C4-2B (cell line): Measurements from ENCODE around the gene B9D2.
"Not testable (repeated sequence)": the region's sequence is repeated elsewhere in the genome, so short reads cannot be mapped to it uniquely, and the experiment has no call there.

ENCODE experiments used
- H3K27ac ChIP-seq: fragments of 450-650 bp; 2 replicates; pipeline ENCODE4 v1.5.1; 2017
- ZFX ChIP-seq: fragments of 450-650 bp; IDR thresholded peaks from 2 replicates; pipeline ENCODE4 v1.6.1; 2017
- TF ChIP-seq, protein P1 (sequence below): fragments of 450-650 bp; conservative IDR thresholded peaks from 2 replicates; pipeline ENCODE4 v1.5.1; 2017; ENCODE audit warnings: mild to moderate bottlenecking

B9D2 gene

DNA sequence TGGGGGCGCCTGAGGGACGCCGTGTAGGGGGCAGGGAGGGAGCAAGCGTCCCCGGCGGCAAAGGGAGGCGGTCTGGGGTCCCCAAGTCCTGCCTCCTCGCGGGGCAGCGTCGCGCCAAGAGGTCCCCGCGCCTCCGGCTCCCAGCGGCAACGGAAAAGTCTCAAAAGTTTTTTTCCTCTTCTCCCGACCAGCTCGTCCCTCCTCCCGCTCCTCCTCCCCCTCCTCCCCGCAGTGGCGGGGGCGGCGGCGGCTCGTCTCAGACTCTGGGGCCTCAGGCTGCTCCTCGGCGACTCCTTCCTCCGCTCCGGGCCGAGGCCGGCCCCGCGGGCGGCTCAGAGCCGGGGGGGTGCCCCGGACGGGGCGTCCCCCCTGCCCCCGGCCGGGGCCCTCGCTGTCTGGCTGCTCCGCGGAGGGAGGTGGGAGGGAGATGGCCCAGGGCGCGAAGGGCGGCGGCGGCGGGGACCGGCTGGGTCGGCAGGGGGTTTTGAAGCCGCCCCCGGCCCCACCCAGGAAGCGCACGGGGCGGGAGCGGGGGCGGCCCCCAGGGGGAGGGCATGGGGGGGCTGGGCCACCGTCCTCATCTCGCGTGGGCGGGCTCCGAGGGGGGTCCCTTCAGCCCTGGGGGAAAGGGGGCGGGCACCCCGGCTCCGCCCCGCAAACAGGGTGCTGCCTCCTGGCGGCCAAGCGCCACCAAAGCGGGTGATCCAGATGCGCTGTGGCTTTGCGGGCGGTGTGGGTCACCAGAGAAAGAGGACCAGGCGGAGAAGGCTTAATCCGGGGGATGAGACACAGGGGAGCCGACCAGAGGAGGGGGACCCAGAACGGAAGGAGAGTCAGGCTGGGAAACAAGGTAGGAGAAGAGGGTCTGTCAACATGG is 10.2 kb downstream of the B9D2 start, which contains the start of gene TGFB1:
Gene TGFB1, minus strand, starts transcription at position 457 of the 877 bp plus-strand sequence. CDS start 878 bp downstream, outside the sequence.
- TF ChIP-seq ZFX, result no peak
- TF ChIP-seq, protein P1, sequence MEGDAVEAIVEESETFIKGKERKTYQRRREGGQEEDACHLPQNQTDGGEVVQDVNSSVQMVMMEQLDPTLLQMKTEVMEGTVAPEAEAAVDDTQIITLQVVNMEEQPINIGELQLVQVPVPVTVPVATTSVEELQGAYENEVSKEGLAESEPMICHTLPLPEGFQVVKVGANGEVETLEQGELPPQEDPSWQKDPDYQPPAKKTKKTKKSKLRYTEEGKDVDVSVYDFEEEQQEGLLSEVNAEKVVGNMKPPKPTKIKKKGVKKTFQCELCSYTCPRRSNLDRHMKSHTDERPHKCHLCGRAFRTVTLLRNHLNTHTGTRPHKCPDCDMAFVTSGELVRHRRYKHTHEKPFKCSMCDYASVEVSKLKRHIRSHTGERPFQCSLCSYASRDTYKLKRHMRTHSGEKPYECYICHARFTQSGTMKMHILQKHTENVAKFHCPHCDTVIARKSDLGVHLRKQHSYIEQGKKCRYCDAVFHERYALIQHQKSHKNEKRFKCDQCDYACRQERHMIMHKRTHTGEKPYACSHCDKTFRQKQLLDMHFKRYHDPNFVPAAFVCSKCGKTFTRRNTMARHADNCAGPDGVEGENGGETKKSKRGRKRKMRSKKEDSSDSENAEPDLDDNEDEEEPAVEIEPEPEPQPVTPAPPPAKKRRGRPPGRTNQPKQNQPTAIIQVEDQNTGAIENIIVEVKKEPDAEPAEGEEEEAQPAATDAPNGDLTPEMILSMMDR, result peak; percentile 69
- H3K27ac ChIP-seq, result no peak within 1 kb of the TSS

DNA sequence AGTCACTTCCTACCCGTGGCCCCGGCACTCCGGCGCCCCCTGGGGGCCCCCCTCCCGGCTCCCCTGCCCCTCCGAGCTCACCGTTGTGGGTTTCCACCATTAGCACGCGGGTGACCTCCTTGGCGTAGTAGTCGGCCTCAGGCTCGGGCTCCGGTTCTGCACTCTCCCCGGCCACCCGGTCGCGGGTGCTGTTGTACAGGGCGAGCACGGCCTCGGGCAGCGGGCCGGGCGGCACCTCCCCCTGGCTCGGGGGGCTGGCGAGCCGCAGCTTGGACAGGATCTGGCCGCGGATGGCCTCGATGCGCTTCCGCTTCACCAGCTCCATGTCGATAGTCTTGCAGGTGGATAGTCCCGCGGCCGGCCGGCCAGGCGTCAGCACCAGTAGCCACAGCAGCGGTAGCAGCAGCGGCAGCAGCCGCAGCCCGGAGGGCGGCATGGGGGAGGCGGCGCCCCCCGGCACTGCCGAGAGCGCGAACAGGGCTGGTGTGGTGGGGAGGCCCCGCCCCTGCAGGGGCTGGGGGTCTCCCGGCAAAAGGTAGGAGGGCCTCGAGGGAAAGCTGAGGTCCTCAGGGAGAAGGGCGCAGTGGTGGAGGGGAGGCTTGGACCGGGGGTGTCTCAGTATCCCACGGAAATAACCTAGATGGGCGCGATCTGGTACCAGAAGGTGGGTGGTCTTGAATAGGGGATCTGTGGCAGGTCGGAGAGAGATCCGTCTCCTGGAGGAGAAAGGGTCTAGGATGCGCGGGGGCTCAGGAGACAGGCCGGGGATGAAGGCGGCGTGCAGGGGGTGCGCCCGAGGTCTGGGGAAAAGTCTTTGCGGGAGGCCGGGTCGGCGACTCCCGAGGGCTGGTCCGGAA is 11.1 kb downstream of the B9D2 start:
- TF ChIP-seq ZFX, result no peak
- TF ChIP-seq, protein P1, result no peak
- no peak overlapping the region for H3K27ac ChIP-seq

DNA sequence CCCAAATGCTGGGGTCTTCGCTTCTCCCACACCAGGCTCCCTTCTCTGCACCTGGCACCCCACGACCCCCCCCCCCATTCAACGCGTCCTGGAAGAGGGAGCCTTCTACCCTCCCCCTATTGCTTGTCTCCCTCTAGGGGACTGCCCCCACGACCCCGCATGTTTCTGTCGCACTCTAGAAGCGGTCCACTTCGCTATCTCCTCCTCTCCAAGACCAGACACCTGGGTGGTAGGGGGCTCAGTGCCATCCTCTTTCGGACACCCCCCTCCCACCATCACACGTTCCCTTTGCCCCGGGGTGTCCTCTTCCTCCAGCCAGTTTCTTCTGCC is 11.7 kb downstream of the B9D2 start:
- H3K27ac ChIP-seq, result no peak overlapping the region
- no peak for TF ChIP-seq ZFX
- TF ChIP-seq, protein P1, result no peak

DNA sequence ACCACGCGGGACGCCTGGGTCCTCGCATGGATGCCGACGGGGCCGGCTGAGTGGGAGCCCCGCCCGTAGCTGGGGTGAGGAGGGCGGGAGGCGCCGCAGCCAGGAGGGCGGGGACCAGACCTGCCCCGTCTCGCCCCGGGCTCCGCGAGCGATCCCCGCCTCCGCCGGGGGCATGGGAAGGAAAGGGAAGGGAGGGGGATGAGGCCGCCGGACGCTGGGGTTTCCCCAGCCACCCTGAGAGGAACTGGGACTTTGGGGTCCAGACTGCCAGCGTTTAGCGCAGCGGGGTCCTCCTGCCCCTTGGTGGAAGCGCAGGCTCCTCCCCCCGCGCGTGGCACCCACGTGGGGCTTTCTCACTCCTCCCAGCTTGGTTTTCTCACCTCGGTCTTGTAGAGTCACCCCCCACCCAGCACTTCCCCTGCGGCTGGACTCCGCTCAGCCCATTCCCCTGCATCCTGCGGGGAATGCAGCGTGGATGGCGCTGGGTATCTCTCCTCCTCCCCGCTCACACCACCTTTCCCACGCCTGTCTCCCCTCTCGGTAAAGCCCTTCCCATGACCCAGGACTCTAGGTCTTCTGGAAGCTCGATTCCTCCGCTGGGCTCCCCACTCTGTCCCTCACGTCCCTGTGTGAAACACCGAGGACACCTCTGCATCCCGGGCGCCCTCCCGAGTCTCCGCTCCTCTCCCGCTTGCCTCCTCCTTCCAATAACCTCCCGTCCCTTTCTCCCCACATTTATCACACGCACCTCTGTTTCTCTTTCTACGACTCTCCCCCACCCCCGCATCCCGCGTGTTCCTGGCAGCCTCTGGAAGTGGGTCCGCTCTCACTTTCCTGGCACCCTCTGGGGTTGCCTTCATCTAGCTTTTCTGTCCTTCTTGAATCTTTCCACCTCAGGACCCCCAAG is 12.4 kb downstream of the B9D2 start:
- no peak overlapping the region for H3K27ac ChIP-seq
- TF ChIP-seq, protein P1, result no peak
- no peak for TF ChIP-seq ZFX

DNA sequence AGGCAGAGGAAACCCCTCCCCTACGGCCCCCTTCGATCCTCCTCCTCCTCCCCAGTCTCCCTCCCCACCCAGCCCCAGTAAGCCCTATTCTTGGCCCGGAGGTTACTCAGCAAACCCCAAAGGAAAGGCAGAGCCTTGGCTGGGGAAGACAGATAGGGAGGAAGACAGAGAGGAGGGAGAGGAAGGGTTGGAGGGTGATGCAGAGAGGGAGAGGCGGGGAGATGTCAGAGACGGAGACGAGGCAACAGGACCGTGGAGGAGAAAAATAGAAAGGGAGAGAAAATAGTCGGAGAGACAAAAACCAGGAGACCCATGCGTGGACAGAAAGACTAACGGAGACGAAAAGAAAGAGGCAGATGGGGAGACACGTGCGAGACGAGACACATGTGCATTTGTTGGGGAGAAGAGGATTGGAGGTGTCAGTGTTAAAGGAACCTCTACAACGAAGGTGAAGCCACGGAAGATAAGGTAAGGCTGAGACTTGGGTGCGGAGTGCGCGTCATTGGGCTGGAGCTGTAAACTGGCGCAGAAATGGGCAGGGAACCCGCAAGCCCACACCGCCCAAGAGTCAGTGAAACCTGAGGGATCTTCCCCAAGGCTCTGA is 13.1 kb downstream of the B9D2 start:
- H3K27ac ChIP-seq, result no peak overlapping the region
- TF ChIP-seq, protein P1, result no peak
- TF ChIP-seq ZFX, result no peak

DNA sequence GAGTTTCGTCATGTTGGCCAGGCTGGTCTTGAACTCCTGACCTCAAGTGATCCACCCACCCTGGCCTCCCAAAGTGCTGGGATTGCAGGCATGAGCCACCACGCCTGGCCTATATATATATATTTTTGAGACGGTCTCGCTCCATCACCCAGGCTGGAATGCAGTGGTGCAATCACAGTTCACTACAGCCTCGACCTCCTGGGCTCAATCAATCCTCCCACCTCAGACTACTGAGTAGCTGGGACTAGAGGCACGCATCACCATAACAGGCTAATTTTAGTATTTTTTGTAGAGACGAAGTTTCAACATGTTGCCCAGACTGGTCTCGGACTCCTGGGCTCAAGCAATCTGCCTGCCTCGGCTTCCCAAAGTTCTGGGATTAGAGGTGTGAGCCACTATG is 17.0 kb downstream of the B9D2 start:
- H3K27ac ChIP-seq, result not testable (repeated sequence)

DNA sequence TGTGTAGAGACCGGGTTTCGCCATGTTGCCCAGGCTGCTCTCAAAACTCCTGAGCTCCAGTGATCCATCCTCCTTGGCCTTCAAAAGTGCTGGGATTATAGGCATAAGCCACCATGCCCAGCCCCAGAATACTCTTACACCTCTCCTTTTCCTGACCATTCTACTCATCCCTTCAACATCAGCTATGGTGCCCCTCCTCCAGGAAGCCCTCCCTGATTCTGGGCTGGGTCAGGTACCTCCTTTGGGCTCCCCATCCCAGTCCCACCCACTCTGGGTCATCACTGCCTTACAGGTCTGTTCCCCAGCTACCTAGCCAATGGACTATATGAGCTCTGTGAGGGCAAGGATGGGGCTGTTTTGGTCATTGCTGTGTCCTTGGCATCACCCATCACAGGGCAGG is 19.8 kb downstream of the B9D2 start:
- TF ChIP-seq ZFX, result no peak
- TF ChIP-seq, protein P1, result no peak
- H3K27ac ChIP-seq, result no peak overlapping the region
